HCT116 (cell line): ENCODE measurements around the gene PARP14. TPM values are rescaled to one million over a fixed set of nuclear protein-coding genes. Genes with fewer than 3 reads are reported as not detected.

Experiments used
- ATAC-seq: fragments of 200-7000 bp; cut with Tn5 transposase; 2 replicates; pipeline ENCODE4 v1.9.1; 2020; ENCODE audit warnings: mild to moderate bottlenecking, moderate library complexity
- BruUV-seq: library from RNA; stranded (reverse); fragments of 400-500 nt; replicated peaks from 2 replicates; lab custom pipeline; 2021; lab: Mats Ljungman, UMichigan
- CTCF ChIA-PET: fragments of 300-600 bp; sonication (Branson Sonifier 250); formaldehyde crosslinking; loops from one replicate; lab custom pipeline; 2021; ENCODE audit warnings: antibody characterized with exemption; lab: Charles Lee
- POLR2A ChIA-PET: fragments of 300-600, 350-600 bp; sonication (Branson Sonifier 250); formaldehyde crosslinking; loops from one replicate; lab custom pipeline; 2021; ENCODE audit warnings: antibody characterized with exemption; lab: Charles Lee
- RAD21 ChIA-PET, 2 experiments: fragments of 300-600 bp; sonication (Branson Sonifier 250); formaldehyde crosslinking; loops; one replicate each; lab custom pipeline; 2023; ENCODE audit warnings: low total read pairs in 2 of 2; ENCODE audit not compliant: uncharacterized antibody in 2 of 2, unreplicated experiment in 2 of 2, low non-redundant PET in 1 of 2; lab: Charles Lee
- DNase-seq: peaks from one replicate; pipeline ENCODE4 v3.0.0-alpha.2; 2010; ENCODE audit warnings: low read depth, low spot score
- H2AFZ ChIP-seq: fragments of 200-600 bp; shearing (Covaris generic), sonication (generic); 2 replicates; pipeline ENCODE4 v1.6.1; 2017; ENCODE audit warnings: low read depth, mixed run types, mixed read lengths, antibody characterized with exemption, low read length; ENCODE audit not compliant: poor library complexity, severe bottlenecking
- H3K27ac ChIP-seq: 2 replicates; pipeline ENCODE4 v1.5.1; 2012; ENCODE audit warnings: low read depth, low read length
- H3K27me3 ChIP-seq: fragments of 200-600 bp; sonication (generic); 2 replicates; pipeline ENCODE4 v1.6.1; 2016; ENCODE audit warnings: mixed run types, low read length, mixed read lengths; ENCODE audit not compliant: insufficient read depth
- H3K36me3 ChIP-seq, 2 experiments: fragments of 200-500 bp in 1 of 2; fragments of 200-600 bp in 1 of 2; sonication (Bioruptor generic) in 1 of 2; sonication (generic) in 1 of 2; 2 replicates each; pipeline versions ENCODE4 v1.5.1 to v1.6.1; 2014 to 2016; ENCODE audit warnings: low read length in 2 of 2, inconsistent platforms in 1 of 2, mixed read lengths in 1 of 2, mixed run types in 1 of 2; ENCODE audit not compliant: insufficient read depth in 2 of 2, control insufficient read depth in 1 of 2
- H3K4me1 ChIP-seq, 2 experiments: fragments of 200-600 bp in 1 of 2; sonication (generic) in 1 of 2; 2 replicates each; pipeline versions ENCODE4 v1.5.1 to v1.6.1; 2012 to 2017; ENCODE audit warnings: low read length in 2 of 2, inconsistent platforms in 1 of 2, mild to moderate bottlenecking in 1 of 2, mixed read lengths in 1 of 2, mixed run types in 1 of 2, moderate library complexity in 1 of 2; ENCODE audit not compliant: insufficient read depth in 2 of 2, control insufficient read depth in 1 of 2
- H3K4me2 ChIP-seq: fragments of 200-600 bp; sonication (generic); 2 replicates; pipeline ENCODE4 v1.6.1; 2017; ENCODE audit warnings: mixed run types, low read length, mixed read lengths
- H3K4me3 ChIP-seq, 2 experiments: fragments of 200-600 bp in 1 of 2; sonication (generic) in 1 of 2; replicated peaks in 1 of 2; 2 replicates each; pipeline ENCODE4 v1.5.1; 2011 to 2016; ENCODE audit warnings: low read length in 2 of 2, control low read depth in 1 of 2, low read depth in 1 of 2, mild to moderate bottlenecking in 1 of 2, mixed read lengths in 1 of 2, mixed run types in 1 of 2
- H3K79me2 ChIP-seq: fragments of 200-600 bp; sonication (generic); 2 replicates; pipeline ENCODE4 v1.6.1; 2017; ENCODE audit warnings: mild to moderate bottlenecking, mixed run types, low read length, moderate library complexity, mixed read lengths; ENCODE audit not compliant: insufficient read depth
- H3K9ac ChIP-seq: fragments of 200-600 bp; sonication (generic); 2 replicates; pipeline ENCODE4 v1.6.1; 2016; ENCODE audit warnings: low read length, mixed read lengths
- H3K9me2 ChIP-seq: fragments of 200-600 bp; sonication (generic), shearing (Covaris generic); 2 replicates; pipeline ENCODE4 v1.6.1; 2017; ENCODE audit warnings: mixed run types, mild to moderate bottlenecking, moderate library complexity; ENCODE audit not compliant: insufficient read depth
- H3K9me3 ChIP-seq, 2 experiments: fragments of 200-500 bp in 1 of 2; fragments of 200-600 bp in 1 of 2; sonication (Bioruptor generic) in 1 of 2; sonication (generic) in 1 of 2; 2 replicates each; pipeline ENCODE4 v1.6.1; 2014 to 2017; ENCODE audit warnings: low read length in 2 of 2, mixed read lengths in 2 of 2, inconsistent platforms in 1 of 2, low read depth in 1 of 2, mild to moderate bottlenecking in 1 of 2, mixed run types in 1 of 2, moderate library complexity in 1 of 2; ENCODE audit not compliant: control insufficient read depth in 1 of 2, insufficient read depth in 1 of 2
- H4K20me1 ChIP-seq: fragments of 200-600 bp; sonication (generic), shearing (Covaris generic); 2 replicates; pipeline ENCODE4 v1.6.1; 2017; ENCODE audit warnings: mixed run types, mild to moderate bottlenecking, moderate library complexity; ENCODE audit not compliant: insufficient read depth
- CEBPB ChIP-seq: IDR thresholded peaks from 2 replicates; pipeline ENCODE4 v1.6.1; 2012; ENCODE audit warnings: low read depth
- EGR1 ChIP-seq: IDR thresholded peaks from 2 replicates; pipeline ENCODE4 v1.6.1; 2012; ENCODE audit warnings: low read depth
- ELF1 ChIP-seq: IDR thresholded peaks from 2 replicates; pipeline ENCODE4 v1.6.1; 2012; ENCODE audit warnings: low read depth, borderline replicate concordance
- EZH2 ChIP-seq: fragments of 200-600 bp; sonication (generic); IDR thresholded peaks from 2 replicates; pipeline ENCODE4 v1.6.1; 2017; ENCODE audit warnings: antibody characterized with exemption, mixed run types
- EZH2phosphoT487 ChIP-seq: fragments of 200-600 bp; IDR thresholded peaks from 2 replicates; pipeline ENCODE4 v1.6.1; 2018; ENCODE audit warnings: antibody characterized with exemption, borderline replicate concordance
- FOSL1 ChIP-seq: IDR thresholded peaks from 2 replicates; pipeline ENCODE4 v1.6.1; 2012; ENCODE audit warnings: low read depth
- JUND ChIP-seq: IDR thresholded peaks from 2 replicates; pipeline ENCODE4 v1.6.1; 2012
- POLR2AphosphoS5 ChIP-seq: IDR thresholded peaks from 2 replicates; pipeline ENCODE4 v1.6.1; 2011; ENCODE audit warnings: mild to moderate bottlenecking, low read depth, low read length, moderate library complexity
- SIN3A ChIP-seq: IDR thresholded peaks from 2 replicates; pipeline ENCODE4 v1.6.1; 2012; ENCODE audit warnings: low read depth
- intact Hi-C: fragments of 100-400 bp; cut with micrococcal nuclease; formaldehyde crosslinking; loops from 2 replicates; pipeline ENCODE4 v1.10.0; 2022
- total RNA-seq: library from RNA; stranded (reverse); gene quantifications from one replicate; pipeline ENCODE4 v1.2.1, GENCODE V29; 2021; ENCODE audit not compliant: unreplicated experiment
- TF ChIP-seq, protein P1 (sequence below): IDR thresholded peaks from 2 replicates; pipeline ENCODE4 v1.6.1; 2012; ENCODE audit warnings: low read depth
- TF ChIP-seq, protein P2 (sequence below): IDR thresholded peaks from 2 replicates; pipeline ENCODE4 v1.6.1; 2012
- TF ChIP-seq, protein P3 (sequence below): IDR thresholded peaks from 2 replicates; pipeline ENCODE4 v1.6.1; 2012

The PARP14 gene
- total RNA-seq, 1 experiment from 2014 or later, result 12.2 TPM

DNA sequence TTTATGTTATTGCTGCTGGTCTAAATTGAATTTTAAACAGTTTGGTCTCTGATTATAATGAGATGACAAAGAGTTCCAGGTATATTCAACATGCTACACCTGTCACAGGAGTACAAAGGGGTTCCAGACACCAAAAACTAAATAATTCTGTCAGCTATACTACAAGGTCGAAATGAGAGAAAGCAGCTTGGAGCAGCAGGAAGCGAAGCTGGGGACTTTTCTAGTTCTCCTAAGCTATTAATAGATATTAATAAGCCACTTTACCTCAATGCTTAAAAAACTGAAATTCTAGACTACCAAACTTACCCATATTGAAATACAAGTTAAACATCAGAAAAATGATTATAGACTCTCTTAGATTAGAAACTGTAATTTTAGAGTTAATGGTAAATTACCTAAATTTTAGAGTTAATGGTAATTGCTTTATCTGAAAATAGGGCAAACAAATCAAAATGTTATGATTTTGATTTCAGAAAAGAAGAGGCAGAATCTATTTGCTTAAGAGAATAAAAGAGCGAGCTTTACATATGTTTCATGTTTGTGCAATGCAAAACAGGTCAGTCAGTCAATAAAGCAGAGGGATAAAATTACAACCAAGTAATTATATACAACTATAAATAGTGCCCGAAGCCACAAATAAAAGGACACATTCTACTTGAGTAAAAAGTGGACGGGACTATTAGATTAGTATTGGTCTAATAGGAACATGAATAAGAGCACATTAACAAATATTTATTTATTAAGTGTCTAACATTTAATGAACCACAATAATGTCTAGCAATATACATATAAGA lies 96.2 kb downstream of the PARP14 start (continued):
- TF ChIP-seq, protein P1, sequence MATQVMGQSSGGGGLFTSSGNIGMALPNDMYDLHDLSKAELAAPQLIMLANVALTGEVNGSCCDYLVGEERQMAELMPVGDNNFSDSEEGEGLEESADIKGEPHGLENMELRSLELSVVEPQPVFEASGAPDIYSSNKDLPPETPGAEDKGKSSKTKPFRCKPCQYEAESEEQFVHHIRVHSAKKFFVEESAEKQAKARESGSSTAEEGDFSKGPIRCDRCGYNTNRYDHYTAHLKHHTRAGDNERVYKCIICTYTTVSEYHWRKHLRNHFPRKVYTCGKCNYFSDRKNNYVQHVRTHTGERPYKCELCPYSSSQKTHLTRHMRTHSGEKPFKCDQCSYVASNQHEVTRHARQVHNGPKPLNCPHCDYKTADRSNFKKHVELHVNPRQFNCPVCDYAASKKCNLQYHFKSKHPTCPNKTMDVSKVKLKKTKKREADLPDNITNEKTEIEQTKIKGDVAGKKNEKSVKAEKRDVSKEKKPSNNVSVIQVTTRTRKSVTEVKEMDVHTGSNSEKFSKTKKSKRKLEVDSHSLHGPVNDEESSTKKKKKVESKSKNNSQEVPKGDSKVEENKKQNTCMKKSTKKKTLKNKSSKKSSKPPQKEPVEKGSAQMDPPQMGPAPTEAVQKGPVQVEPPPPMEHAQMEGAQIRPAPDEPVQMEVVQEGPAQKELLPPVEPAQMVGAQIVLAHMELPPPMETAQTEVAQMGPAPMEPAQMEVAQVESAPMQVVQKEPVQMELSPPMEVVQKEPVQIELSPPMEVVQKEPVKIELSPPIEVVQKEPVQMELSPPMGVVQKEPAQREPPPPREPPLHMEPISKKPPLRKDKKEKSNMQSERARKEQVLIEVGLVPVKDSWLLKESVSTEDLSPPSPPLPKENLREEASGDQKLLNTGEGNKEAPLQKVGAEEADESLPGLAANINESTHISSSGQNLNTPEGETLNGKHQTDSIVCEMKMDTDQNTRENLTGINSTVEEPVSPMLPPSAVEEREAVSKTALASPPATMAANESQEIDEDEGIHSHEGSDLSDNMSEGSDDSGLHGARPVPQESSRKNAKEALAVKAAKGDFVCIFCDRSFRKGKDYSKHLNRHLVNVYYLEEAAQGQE, result no peak
- TF ChIP-seq, all 23 proteins: peak for 0

DNA sequence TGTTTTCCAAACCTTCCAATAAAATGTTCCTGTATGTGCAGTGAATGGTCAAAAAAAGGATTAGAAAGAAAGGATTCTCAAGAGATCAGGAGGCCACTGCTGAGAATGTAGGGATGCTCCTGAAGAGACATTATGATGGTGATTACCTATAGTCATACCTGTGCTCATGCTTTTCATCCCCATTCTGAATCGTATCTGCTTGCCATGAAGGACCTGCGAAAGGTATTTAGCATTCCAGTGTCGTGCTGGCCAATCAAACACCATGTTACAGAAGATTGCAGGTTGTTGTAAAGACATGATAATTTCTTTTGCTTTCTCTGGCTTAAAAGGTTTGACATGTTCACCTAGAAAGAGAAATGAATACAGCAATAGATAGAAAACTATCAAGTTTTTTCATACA lies 96.9 kb downstream of the PARP14 start:
- Histone ChIP-seq H4K20me1 (no peaks in the 10 kb centered on the region), H3K9me2 (no peaks in the 10 kb centered on the region), H2AFZ (no peak overlapping the region), H3K9me3 (no peaks in the 10 kb centered on the region), H3K27ac (no peak overlapping the region), H3K27me3 (no peaks in the 10 kb centered on the region), H3K9ac (no peak overlapping the region), H3K36me3 (no peaks in the 10 kb centered on the region), H3K4me1 (no peaks in the 10 kb centered on the region), H3K4me2 (no peak overlapping the region), H3K79me2 (no peaks in the 10 kb centered on the region), H3K4me3 (no peak overlapping the region)
- ChIA-PET CTCF (no interaction called here), POLR2A (no interaction called here), RAD21 (no interaction called here)
- TF ChIP-seq ELF1 (no peak), JUND (no peak), EZH2phosphoT487 (no peak), EGR1 (no peak), SIN3A (no peak), POLR2AphosphoS5 (no peak), EZH2 (no peak), FOSL1 (no peak), CEBPB (no peak)
- TF ChIP-seq, protein P1, result no peak
- TF ChIP-seq, protein P2, sequence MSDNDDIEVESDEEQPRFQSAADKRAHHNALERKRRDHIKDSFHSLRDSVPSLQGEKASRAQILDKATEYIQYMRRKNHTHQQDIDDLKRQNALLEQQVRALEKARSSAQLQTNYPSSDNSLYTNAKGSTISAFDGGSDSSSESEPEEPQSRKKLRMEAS, result no peak
- TF ChIP-seq, protein P3, sequence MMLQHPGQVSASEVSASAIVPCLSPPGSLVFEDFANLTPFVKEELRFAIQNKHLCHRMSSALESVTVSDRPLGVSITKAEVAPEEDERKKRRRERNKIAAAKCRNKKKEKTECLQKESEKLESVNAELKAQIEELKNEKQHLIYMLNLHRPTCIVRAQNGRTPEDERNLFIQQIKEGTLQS, result no peak
- BruUV-seq, result no TSS peak
- intact Hi-C loops, result no loop called here
- DNase-seq, result no peak
- ATAC-seq, result no peak
